Natural killer cell (primary cell): ENCODE measurements around the gene DNAAF5. TPM values are rescaled to one million over a fixed set of nuclear protein-coding genes. Genes with fewer than 3 reads are reported as not detected.
A peak's percentile ranks its signal among the peaks of the same experiment; 100 is the strongest.

ENCODE experiments used
- ATAC-seq, 3 donors: fragments of 150-1000 bp in 2 of 3; fragments of 200-7000 bp in 1 of 3; cut with Tn5 transposase; 1 replicate in 1 of 3; 2 replicates in 2 of 3; pipeline ENCODE4 v1.10.0; 2021; ENCODE audit warnings: mild to moderate bottlenecking in 2 of 3, moderate library complexity in 2 of 3
- DNase-seq, 2 donors: peaks; one replicate each; pipeline versions ENCODE4 v3.0.0 to v3.0.0-alpha.2; 2013 to 2021; ENCODE audit warnings: mixed read lengths in 1 of 2
- H3K27ac ChIP-seq: one replicate; pipeline ENCODE4 v1.5.1; 2013; ENCODE audit warnings: mild to moderate bottlenecking, low read length
- H3K27me3 ChIP-seq: one replicate; pipeline ENCODE4 v1.6.1; 2013; ENCODE audit warnings: low read length; ENCODE audit not compliant: control insufficient read depth, insufficient read depth
- H3K36me3 ChIP-seq: one replicate; pipeline ENCODE4 v1.6.1; 2013; ENCODE audit warnings: low read length; ENCODE audit not compliant: control insufficient read depth, insufficient read depth
- H3K4me1 ChIP-seq: one replicate; pipeline ENCODE4 v1.6.1; 2013; ENCODE audit warnings: low read length; ENCODE audit not compliant: control insufficient read depth, insufficient read depth
- H3K4me3 ChIP-seq: one replicate; pipeline ENCODE4 v1.5.1; 2013; ENCODE audit warnings: low read length
- H3K9me3 ChIP-seq: one replicate; pipeline ENCODE4 v1.6.1; 2013; ENCODE audit warnings: low read length; ENCODE audit not compliant: control insufficient read depth, insufficient read depth
- H3K27ac Mint-ChIP-seq, 2 donors: one replicate each; pipeline ENCODE4 v1.8.0; 2022; ENCODE audit warnings: mild to moderate bottlenecking in 2 of 2, mixed read lengths in 2 of 2, moderate library complexity in 1 of 2
- H3K27me3 Mint-ChIP-seq, 2 donors: one replicate each; pipeline ENCODE4 v1.8.0; 2022; ENCODE audit warnings: low read depth in 2 of 2, mixed read lengths in 2 of 2
- H3K36me3 Mint-ChIP-seq: one replicate; pipeline ENCODE4 v1.8.0; 2022; ENCODE audit warnings: mixed read lengths
- H3K4me1 Mint-ChIP-seq, 2 donors: one replicate each; pipeline ENCODE4 v1.8.0; 2022; ENCODE audit warnings: mixed read lengths in 2 of 2
- H3K4me3 Mint-ChIP-seq: one replicate; pipeline ENCODE4 v1.8.0; 2022; ENCODE audit warnings: mild to moderate bottlenecking, moderate library complexity, mixed read lengths
- H3K9me3 Mint-ChIP-seq, 2 donors: one replicate each; pipeline ENCODE4 v1.8.0; 2022; ENCODE audit warnings: mixed read lengths in 2 of 2
- WGBS: methylation state at CpG from one replicate; pipeline ENCODE4 v1.1.7; 2013; ENCODE audit warnings: missing lambda C conversion rate; ENCODE audit not compliant: insufficient coverage; 5-methylcytosine and 5-hydroxymethylcytosine counted together
- intact Hi-C: fragments of 100-400 bp; cut with micrococcal nuclease; formaldehyde crosslinking; loops from one replicate; pipeline ENCODE4 v1.14.2; 2022
- total RNA-seq, 4 donors: library from RNA; stranded (reverse); fragments of 120-200 nt in 1 of 4; gene quantifications; one replicate each; pipeline versions ENCODE4 v1.2.3 to v1.2.4, GENCODE V29; 2013 to 2022
- TF ChIP-seq, protein P1 (sequence below): fragments of 200-600 bp; IDR thresholded peaks from one replicate; pipeline ENCODE4 v1.8.0; 2022; ENCODE audit warnings: antibody characterized with exemption

DNAAF5 gene
- total RNA-seq, 3 donors from 2014 or later (not counting 1 experiment from before 2014, with no cell fraction given), result 6.7 to 10.3 (median 10.3) TPM

DNA sequence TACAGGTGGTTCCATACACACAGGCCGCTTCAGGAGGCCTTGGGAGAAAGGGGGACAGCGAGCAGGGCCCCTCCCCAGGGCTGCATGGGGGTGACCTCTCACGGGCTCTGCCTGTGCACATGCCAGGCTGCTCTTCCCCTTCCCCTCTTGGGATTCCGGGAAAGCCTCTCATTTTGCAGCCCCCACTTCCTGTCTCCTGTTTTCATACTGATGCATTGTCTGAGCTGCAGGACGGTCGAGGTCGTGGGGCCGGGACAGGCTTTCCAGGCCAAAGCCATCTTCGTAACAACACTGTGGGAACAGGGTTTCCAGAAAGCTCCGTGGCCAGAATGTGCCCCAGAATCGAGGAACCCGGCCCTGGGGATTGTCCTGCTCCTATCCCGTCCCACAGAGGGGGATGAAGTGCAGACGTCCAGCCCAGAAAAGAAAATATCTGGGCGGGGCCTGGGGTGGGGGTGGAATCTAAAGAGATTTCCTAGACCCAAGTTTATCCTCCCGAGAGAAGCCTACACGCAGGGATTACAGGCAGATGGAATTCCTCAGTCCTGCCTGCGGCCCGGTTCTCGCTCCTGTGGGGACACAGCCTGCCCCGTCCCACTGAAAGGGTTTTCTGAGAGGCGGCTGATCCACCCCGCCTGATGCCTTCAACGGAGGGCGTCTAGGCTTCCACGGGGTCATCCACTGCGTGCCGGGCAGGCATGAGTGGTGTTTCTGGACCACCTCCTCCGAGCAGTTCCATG, 29.5 kb upstream of the DNAAF5 start:
- Mint-ChIP-seq H3K27me3 (peaks cover 0 to 2% of the 10 kb centered on the region in 2 donors), H3K9me3 (no peaks in the 10 kb centered on the region), H3K27ac (no peak overlapping the region), H3K4me1 (no peaks in the 10 kb centered on the region), H3K36me3 (no peaks in the 10 kb centered on the region), H3K4me3 (no peak overlapping the region)
- TF ChIP-seq, protein P1, sequence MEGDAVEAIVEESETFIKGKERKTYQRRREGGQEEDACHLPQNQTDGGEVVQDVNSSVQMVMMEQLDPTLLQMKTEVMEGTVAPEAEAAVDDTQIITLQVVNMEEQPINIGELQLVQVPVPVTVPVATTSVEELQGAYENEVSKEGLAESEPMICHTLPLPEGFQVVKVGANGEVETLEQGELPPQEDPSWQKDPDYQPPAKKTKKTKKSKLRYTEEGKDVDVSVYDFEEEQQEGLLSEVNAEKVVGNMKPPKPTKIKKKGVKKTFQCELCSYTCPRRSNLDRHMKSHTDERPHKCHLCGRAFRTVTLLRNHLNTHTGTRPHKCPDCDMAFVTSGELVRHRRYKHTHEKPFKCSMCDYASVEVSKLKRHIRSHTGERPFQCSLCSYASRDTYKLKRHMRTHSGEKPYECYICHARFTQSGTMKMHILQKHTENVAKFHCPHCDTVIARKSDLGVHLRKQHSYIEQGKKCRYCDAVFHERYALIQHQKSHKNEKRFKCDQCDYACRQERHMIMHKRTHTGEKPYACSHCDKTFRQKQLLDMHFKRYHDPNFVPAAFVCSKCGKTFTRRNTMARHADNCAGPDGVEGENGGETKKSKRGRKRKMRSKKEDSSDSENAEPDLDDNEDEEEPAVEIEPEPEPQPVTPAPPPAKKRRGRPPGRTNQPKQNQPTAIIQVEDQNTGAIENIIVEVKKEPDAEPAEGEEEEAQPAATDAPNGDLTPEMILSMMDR, result no peak
- intact Hi-C loops, result no loop called here
- DNase-seq (no peak), ATAC-seq (no peak)
- no peaks in the 10 kb centered on the region for H3K36me3 ChIP-seq
- no peaks in the 10 kb centered on the region for H3K9me3 ChIP-seq
- no peaks in the 10 kb centered on the region for H3K27me3 ChIP-seq
- no peak overlapping the region for H3K27ac ChIP-seq
- 96% methylated on average over 29 of the region's 29 CpGs for WGBS
- H3K4me3 ChIP-seq, result no peak overlapping the region
- H3K4me1 ChIP-seq, result no peaks in the 10 kb centered on the region

DNA sequence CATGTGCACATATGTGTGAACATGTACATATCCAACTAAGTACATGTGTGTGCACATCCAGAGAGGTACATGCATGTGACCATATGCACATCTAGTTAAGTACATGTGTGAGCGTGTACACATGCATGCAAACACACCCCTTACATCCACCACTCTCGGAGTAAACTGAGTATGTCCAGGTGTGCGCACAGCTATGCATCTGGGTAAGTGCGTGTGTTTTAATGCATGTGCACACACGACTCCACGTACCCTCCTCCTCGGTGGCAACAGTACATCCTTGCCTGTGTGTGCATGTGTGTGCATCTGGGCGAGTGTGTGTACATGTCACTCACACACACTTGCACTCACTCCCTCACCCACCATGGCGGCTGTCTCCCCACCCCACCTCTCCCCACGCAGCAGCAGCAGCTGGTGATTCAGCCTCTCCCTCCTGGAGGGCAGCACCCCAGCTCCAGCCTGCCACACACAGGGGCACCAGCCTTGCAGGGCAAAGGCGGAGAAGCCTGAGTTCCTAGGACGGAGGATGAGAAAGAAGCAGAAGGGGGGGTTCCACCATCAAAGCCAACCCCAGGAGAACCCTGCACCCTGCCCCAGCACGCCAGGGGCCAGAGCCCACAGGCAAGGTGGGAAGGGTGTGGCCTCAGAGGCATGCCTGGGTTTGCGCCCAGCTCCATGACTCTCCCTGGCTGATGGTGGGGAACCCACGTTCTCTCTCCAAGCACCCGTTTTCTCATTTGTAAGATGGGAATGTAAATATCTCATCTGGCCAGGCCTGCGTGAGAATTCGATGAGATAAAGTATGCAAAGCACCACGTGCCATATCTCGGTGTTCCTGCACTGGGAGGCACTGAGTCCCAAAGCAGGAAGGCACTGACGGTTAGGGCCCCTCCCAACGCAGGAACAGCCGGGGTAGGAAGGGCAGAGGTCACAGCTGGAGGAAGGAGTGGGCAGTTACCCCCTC, 27.7 kb upstream of the DNAAF5 start:
- WGBS, result 94% methylated on average over 23 of the region's 23 CpGs
- peaks cover 3 to 5% of the 10 kb centered on the region in 2 donors for H3K9me3 Mint-ChIP-seq
- no peaks in the 10 kb centered on the region for H3K4me1 Mint-ChIP-seq
- Histone ChIP-seq H3K27me3 (no peaks in the 10 kb centered on the region), H3K36me3 (no peaks in the 10 kb centered on the region), H3K27ac (no peak overlapping the region), H3K4me3 (no peak overlapping the region), H3K4me1 (no peaks in the 10 kb centered on the region), H3K9me3 (no peaks in the 10 kb centered on the region)
- peaks cover 0 to 2% of the 10 kb centered on the region in 2 donors for H3K27me3 Mint-ChIP-seq
- DNase-seq (no peak), ATAC-seq (peak in 1 of 3 donors; percentile 17)
- H3K27ac Mint-ChIP-seq, result no peak overlapping the region
- TF ChIP-seq, protein P1, result no peak
- intact Hi-C loops, result no loop called here
- H3K4me3 Mint-ChIP-seq, result no peak overlapping the region
- H3K36me3 Mint-ChIP-seq, result peaks cover 7% of the 10 kb centered on the region

DNA sequence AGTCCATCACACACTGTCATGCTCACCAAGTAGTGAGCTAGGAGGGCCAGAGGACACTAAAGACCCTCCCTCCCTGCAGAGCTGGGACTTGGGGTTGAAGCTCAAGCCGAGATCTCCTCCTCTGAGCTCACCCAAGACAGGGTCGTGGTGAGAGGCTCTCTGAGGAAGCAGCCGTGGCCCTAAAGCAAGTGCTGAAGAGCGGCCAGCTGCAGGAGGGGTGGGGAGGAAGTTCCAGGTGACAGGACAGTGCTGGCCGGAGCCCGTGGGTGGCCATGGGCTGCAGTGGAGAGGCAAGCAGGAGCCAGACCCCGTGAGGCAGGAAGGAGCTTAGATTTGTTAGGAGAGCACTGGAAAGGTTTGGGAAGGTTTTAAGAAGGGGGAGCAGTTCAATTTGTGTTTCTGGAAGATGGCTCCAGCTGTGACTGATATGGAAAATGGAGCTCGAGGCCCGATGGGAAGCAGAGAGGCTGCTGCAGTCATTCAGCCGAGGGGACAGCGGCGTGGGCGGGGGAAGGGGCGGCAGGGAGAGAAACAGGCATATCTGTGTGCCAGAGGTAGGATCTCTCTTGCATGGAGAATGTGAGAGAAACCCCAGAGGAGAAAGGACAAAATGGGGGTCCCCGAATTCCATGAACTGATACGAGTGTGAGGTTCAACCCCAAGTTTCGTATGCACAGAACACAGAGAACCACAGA, 26.9 kb upstream of the DNAAF5 start:
- ATAC-seq (no peak), DNase-seq (no peak)
- Histone ChIP-seq H3K4me3 (no peak overlapping the region), H3K27ac (no peak overlapping the region), H3K27me3 (no peaks in the 10 kb centered on the region), H3K4me1 (no peaks in the 10 kb centered on the region), H3K36me3 (no peaks in the 10 kb centered on the region), H3K9me3 (no peaks in the 10 kb centered on the region)
- H3K9me3 Mint-ChIP-seq, result peaks cover 3 to 5% of the 10 kb centered on the region in 2 donors
- H3K27ac Mint-ChIP-seq, result no peak overlapping the region
- TF ChIP-seq, protein P1, result no peak
- H3K27me3 Mint-ChIP-seq, result peaks cover 0 to 2% of the 10 kb centered on the region in 2 donors
- no peak overlapping the region for H3K4me3 Mint-ChIP-seq
- H3K36me3 Mint-ChIP-seq, result peaks cover 7% of the 10 kb centered on the region
- intact Hi-C loops, result no loop called here
- 92% methylated on average over 17 of the region's 17 CpGs for WGBS
- H3K4me1 Mint-ChIP-seq, result no peaks in the 10 kb centered on the region
